ENCODE data around the gene PITPNM1. TPM values are rescaled to one million over a fixed set of nuclear protein-coding genes. Genes with fewer than 3 reads are reported as not detected.
"Not testable (repeated sequence)": the region's sequence is repeated elsewhere in the genome, so short reads cannot be mapped to it uniquely, and the experiment has no call there.

PITPNM1 gene
- total RNA-seq, 2 donors from 2014 or later, result 8.6 to 24.4 TPM

GRCh38 chr11:67484847-67485311 is 20.3 kb downstream of the PITPNM1 start:
- intact Hi-C loops (cut with DNase I), result no loop called here
- H3K27me3 ChIP-seq, result no peaks in the 10 kb centered on the region
- WGBS, 2 donors, result 73 to 81% methylated on average over 5 to 11 of the region's 11 CpGs
- no peaks in the 10 kb centered on the region for H3K9me3 ChIP-seq
- peaks cover 0 to under 1% of the 10 kb centered on the region in 2 donors for H3K36me3 ChIP-seq (replicated peaks in 1 of 2; ENCODE audit: insufficient read depth in 1 of 2, low read depth in 2 of 2)
- TF ChIP-seq CTCF (IDR thresholded peaks at IDR 0.05) (no peak), POLR2A (IDR thresholded peaks at IDR 0.05) (no peak)
- ATAC-seq, result no peak
- H3K4me3 ChIP-seq, result no peak overlapping the region
- H3K27ac ChIP-seq, result no peak overlapping the region
- peaks cover 24% of the 10 kb centered on the region for H3K4me1 ChIP-seq
- no peak for DNase-seq

GRCh38 chr11:67483831-67484665 is 21.1 kb downstream of the PITPNM1 start:
- intact Hi-C loops (cut with DNase I), result no loop called here
- peak overlapping the region in 1 of 4 donors; percentile 94 for H3K27ac ChIP-seq
- no peak for ATAC-seq

GRCh38 chr11:67482827-67483798 is 22.1 kb downstream of the PITPNM1 start, which contains the start of gene AIP:
AIP (plus strand) TSS chr11:67483026; CDS start chr11:67483159, 133 bp downstream.
- no peaks in the 10 kb centered on the region for H3K27me3 ChIP-seq
- peak within 1 kb of the TSS in 1 of 2 donors; percentile 61 for H3K4me3 ChIP-seq
- H3K4me1 ChIP-seq, result peaks cover 24% of the 10 kb centered on the region
- peak within 1 kb of the TSS; percentile 39 to 94 (median 74) for H3K27ac ChIP-seq
- ATAC-seq, result peak; percentile 99
- WGBS, 2 donors, result 9 to 16% methylated on average over 45 to 60 of the region's 60 CpGs
- TF ChIP-seq CTCF (IDR thresholded peaks at IDR 0.05) (peak in 4 of 7 experiments; percentile 31 to 39 (median 36)), POLR2A (IDR thresholded peaks at IDR 0.05) (peak in 2 of 3 donors; percentile 63 to 72)
- no peaks in the 10 kb centered on the region for H3K9me3 ChIP-seq
- intact Hi-C loops (cut with DNase I), result no loop called here
- peak; percentile 98 to 99 (median 98) for DNase-seq
- H3K36me3 ChIP-seq (replicated peaks in 1 of 2; ENCODE audit: insufficient read depth in 1 of 2, low read depth in 2 of 2), result no peaks in the 10 kb centered on the region

More at GRCh38 chr11:67483831-67484665, 21.1 kb downstream of the PITPNM1 start:
- DNase-seq, result no peak
- Histone ChIP-seq H3K9me3 (no peaks in the 10 kb centered on the region), H3K36me3 (replicated peaks in 1 of 2; ENCODE audit: insufficient read depth in 1 of 2, low read depth in 2 of 2) (no peaks in the 10 kb centered on the region), H3K4me3 (no peak overlapping the region), H3K27me3 (no peaks in the 10 kb centered on the region), H3K4me1 (peaks cover 24% of the 10 kb centered on the region)
- no peak for TF ChIP-seq POLR2A (IDR thresholded peaks at IDR 0.05)
- no peak for TF ChIP-seq CTCF (IDR thresholded peaks at IDR 0.05)
- 84 to 89% methylated on average over 16 of the region's 16 CpGs for WGBS, 2 donors

GRCh38 chr11:67482275-67482826 is 22.8 kb downstream of the PITPNM1 start:
- peak; percentile 57 for ATAC-seq
- peak overlapping the region; percentile 39 to 94 (median 74) for H3K27ac ChIP-seq

GRCh38 chr11:67477344-67478050 is 27.7 kb downstream of the PITPNM1 start:
- intact Hi-C loops (cut with DNase I); H3K27me3 ChIP-seq; H3K27ac ChIP-seq; ATAC-seq; DNase-seq; H3K36me3 ChIP-seq (replicated peaks in 1 of 2; ENCODE audit: insufficient read depth in 1 of 2, low read depth in 2 of 2); H3K4me1 ChIP-seq; H3K4me3 ChIP-seq; H3K9me3 ChIP-seq: not testable (repeated sequence)
- WGBS, 2 donors, result 72 to 81% methylated on average over 14 to 15 of the region's 16 CpGs

More at GRCh38 chr11:67482275-67482826, 22.8 kb downstream of the PITPNM1 start:
- Histone ChIP-seq H3K27me3 (no peaks in the 10 kb centered on the region), H3K9me3 (no peaks in the 10 kb centered on the region), H3K36me3 (replicated peaks in 1 of 2; ENCODE audit: insufficient read depth in 1 of 2, low read depth in 2 of 2) (no peaks in the 10 kb centered on the region), H3K4me1 (peaks cover 24% of the 10 kb centered on the region), H3K4me3 (peak overlapping the region in 1 of 2 donors; percentile 61)
- DNase-seq, result no peak
- no peak for TF ChIP-seq CTCF (IDR thresholded peaks at IDR 0.05)
- no peak for TF ChIP-seq POLR2A (IDR thresholded peaks at IDR 0.05)
- intact Hi-C loops (cut with DNase I), result no loop called here
- WGBS, 2 donors, result 35 to 36% methylated on average over 19 of the region's 19 CpGs

- intact Hi-C loops (cut with DNase I); H3K27me3 ChIP-seq; H3K4me3 ChIP-seq; H3K4me1 ChIP-seq; DNase-seq; ATAC-seq; H3K27ac ChIP-seq; H3K36me3 ChIP-seq (replicated peaks in 1 of 2; ENCODE audit: insufficient read depth in 1 of 2, low read depth in 2 of 2); H3K9me3 ChIP-seq: not testable (repeated sequence)
- 62 to 63% methylated on average over 10 of the region's 10 CpGs for WGBS, 2 donors
Measured at GRCh38 chr11:67476692-67477091, 28.5 kb downstream of the PITPNM1 start.

Data from body of pancreas (tissue), 4 donors.